Astrocyte (in vitro differentiated cells and primary cell): ENCODE data around the gene AGTRAP. TPM values are rescaled to one million over a fixed set of nuclear protein-coding genes. Genes with fewer than 3 reads are reported as not detected.

Experiments used
- DNase-seq: peaks from one replicate; pipeline ENCODE4 v3.0.0-alpha.2; 2010; ENCODE audit warnings: low read depth
- FAIRE-seq: peaks from 2 replicates; lab custom pipeline; 2011; peaks lifted over from hg19 to GRCh38; lab: Jason Lieb, UNC
- H2AFZ ChIP-seq: 2 replicates; pipeline ENCODE4 v1.6.0; 2012; ENCODE audit warnings: low read depth, low read length, inconsistent platforms
- H3K27ac ChIP-seq: 2 replicates; pipeline ENCODE4 v1.5.1; 2011; ENCODE audit warnings: low read depth, low read length, inconsistent platforms
- H3K27me3 ChIP-seq: 2 replicates; pipeline ENCODE4 v1.6.0; 2011; ENCODE audit warnings: low read length, inconsistent platforms; ENCODE audit not compliant: insufficient read depth
- H3K36me3 ChIP-seq: 2 replicates; pipeline ENCODE4 v1.5.1; 2011; ENCODE audit warnings: low read length, inconsistent platforms; ENCODE audit not compliant: insufficient read depth
- H3K4me1 ChIP-seq: 2 replicates; pipeline ENCODE4 v1.5.1; 2011; ENCODE audit warnings: low read length, inconsistent platforms; ENCODE audit not compliant: insufficient read depth
- H3K4me2 ChIP-seq: 2 replicates; pipeline ENCODE4 v1.6.0; 2012; ENCODE audit warnings: low read length, inconsistent platforms
- H3K4me3 ChIP-seq: 2 replicates; pipeline ENCODE4 v1.5.1; 2011; ENCODE audit warnings: low read depth, mild to moderate bottlenecking, low read length, inconsistent platforms; ENCODE audit not compliant: insufficient read depth
- H3K79me2 ChIP-seq: 2 replicates; pipeline ENCODE4 v1.6.0; 2012; ENCODE audit warnings: mild to moderate bottlenecking, low read length, inconsistent platforms; ENCODE audit not compliant: insufficient read depth
- H3K9ac ChIP-seq: 2 replicates; pipeline ENCODE4 v1.6.0; 2012; ENCODE audit warnings: mild to moderate bottlenecking, low read length, inconsistent platforms
- H3K9me3 ChIP-seq: 2 replicates; pipeline ENCODE4 v1.5.1; 2012; ENCODE audit warnings: low read depth, mild to moderate bottlenecking, low read length, inconsistent platforms; ENCODE audit not compliant: insufficient read depth
- H4K20me1 ChIP-seq: 2 replicates; pipeline ENCODE4 v1.6.0; 2012; ENCODE audit warnings: low read length, inconsistent platforms; ENCODE audit not compliant: insufficient read depth
- H3K27ac Mint-ChIP-seq: one replicate; pipeline ENCODE4 v1.8.0; 2021; ENCODE audit warnings: mild to moderate bottlenecking, mixed read lengths; ENCODE audit not compliant: unreplicated experiment
- H3K27me3 Mint-ChIP-seq: one replicate; pipeline ENCODE4 v1.8.0; 2021; ENCODE audit warnings: low read depth, mixed read lengths; ENCODE audit not compliant: unreplicated experiment
- H3K36me3 Mint-ChIP-seq: one replicate; pipeline ENCODE4 v1.8.0; 2021; ENCODE audit warnings: low read depth, mixed read lengths; ENCODE audit not compliant: unreplicated experiment
- H3K4me1 Mint-ChIP-seq: one replicate; pipeline ENCODE4 v1.8.0; 2021; ENCODE audit warnings: low read depth, mixed read lengths; ENCODE audit not compliant: unreplicated experiment
- H3K4me3 Mint-ChIP-seq: one replicate; pipeline ENCODE4 v1.8.0; 2021; ENCODE audit warnings: mild to moderate bottlenecking, moderate library complexity, mixed read lengths; ENCODE audit not compliant: unreplicated experiment
- H3K9me3 Mint-ChIP-seq: one replicate; pipeline ENCODE4 v1.8.0; 2021; ENCODE audit warnings: mild to moderate bottlenecking, mixed read lengths; ENCODE audit not compliant: unreplicated experiment
- EZH2 ChIP-seq: IDR thresholded peaks from 2 replicates; pipeline ENCODE4 v1.6.1; 2012; ENCODE audit warnings: mild to moderate bottlenecking, low read length, inconsistent platforms; ENCODE audit not compliant: insufficient read depth
- total RNA-seq: library from RNA; stranded (reverse); gene quantifications from 2 replicates; pipeline ENCODE4 v1.2.1, GENCODE V29; 2021
- TF ChIP-seq, protein P1 (sequence below): IDR thresholded peaks from 2 replicates; pipeline ENCODE4 v1.5.1; 2011; ENCODE audit warnings: low read depth, mild to moderate bottlenecking, inconsistent platforms, low read length, moderate library complexity; ENCODE audit not compliant: insufficient read depth

The AGTRAP gene
- total RNA-seq, 1 donor from 2014 or later, result 38.7 TPM

DNA sequence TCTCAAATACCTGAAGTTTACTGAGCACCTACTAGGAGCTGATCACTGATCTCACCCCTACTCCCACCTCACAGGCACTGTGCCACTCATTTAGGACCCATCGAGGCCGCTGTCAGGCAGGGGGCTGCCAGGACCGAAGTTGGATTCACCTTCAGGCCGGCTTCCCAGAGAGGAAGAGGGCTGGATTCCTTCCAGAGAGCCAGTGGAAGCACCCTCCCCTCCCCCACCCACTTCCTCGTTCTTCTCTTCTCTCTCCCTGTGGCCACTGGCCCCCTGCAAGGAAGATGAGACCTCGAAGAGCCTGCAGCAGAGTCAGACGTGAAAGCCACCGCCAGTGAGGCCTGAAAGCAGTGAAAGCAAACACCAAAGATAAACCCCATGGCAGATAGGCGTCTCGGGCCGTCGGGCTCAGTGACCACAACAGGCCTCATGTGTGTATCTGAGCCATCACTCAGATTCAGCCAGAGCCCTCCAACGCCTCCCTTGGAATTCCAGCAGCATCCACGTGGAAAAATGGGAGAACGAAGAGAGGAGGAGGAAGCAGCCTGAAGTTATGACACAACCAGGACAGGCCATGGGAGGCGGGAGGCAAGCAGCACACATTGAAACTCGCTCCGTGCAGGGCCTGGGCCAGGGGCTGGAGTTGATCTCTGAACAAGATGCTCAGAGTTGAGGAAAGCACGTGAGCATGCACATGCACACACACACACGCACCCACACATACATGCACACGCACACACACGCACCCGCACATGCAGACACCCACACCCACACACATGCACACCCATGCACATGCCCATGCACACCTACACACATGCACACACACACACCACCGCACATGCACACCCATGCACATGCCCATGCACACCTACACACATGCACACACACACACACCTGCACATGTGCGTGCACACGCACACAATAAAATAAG lies 6.2 kb upstream of the AGTRAP start:
- Mint-ChIP-seq H3K9me3 (no peaks in the 10 kb centered on the region), H3K27me3 (peaks cover 4% of the 10 kb centered on the region), H3K4me3 (no peak overlapping the region), H3K36me3 (no peaks in the 10 kb centered on the region), H3K27ac (peak overlapping the region; percentile 88), H3K4me1 (peaks cover 23% of the 10 kb centered on the region)
- Histone ChIP-seq H3K4me2 (peak overlapping the region; percentile 1), H3K79me2 (no peaks in the 10 kb centered on the region), H3K9me3 (no peaks in the 10 kb centered on the region), H3K4me1 (peaks cover 16% of the 10 kb centered on the region), H3K4me3 (no peak overlapping the region), H3K9ac (no peak overlapping the region), H3K27ac (no peak overlapping the region), H2AFZ (peak overlapping the region; percentile 39), H3K36me3 (no peaks in the 10 kb centered on the region), H4K20me1 (no peaks in the 10 kb centered on the region), H3K27me3 (peaks cover 2% of the 10 kb centered on the region)
- no peak for TF ChIP-seq EZH2
- TF ChIP-seq, protein P1, sequence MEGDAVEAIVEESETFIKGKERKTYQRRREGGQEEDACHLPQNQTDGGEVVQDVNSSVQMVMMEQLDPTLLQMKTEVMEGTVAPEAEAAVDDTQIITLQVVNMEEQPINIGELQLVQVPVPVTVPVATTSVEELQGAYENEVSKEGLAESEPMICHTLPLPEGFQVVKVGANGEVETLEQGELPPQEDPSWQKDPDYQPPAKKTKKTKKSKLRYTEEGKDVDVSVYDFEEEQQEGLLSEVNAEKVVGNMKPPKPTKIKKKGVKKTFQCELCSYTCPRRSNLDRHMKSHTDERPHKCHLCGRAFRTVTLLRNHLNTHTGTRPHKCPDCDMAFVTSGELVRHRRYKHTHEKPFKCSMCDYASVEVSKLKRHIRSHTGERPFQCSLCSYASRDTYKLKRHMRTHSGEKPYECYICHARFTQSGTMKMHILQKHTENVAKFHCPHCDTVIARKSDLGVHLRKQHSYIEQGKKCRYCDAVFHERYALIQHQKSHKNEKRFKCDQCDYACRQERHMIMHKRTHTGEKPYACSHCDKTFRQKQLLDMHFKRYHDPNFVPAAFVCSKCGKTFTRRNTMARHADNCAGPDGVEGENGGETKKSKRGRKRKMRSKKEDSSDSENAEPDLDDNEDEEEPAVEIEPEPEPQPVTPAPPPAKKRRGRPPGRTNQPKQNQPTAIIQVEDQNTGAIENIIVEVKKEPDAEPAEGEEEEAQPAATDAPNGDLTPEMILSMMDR, result no peak
- DNase-seq, result no peak
- FAIRE-seq, result no peak

DNA sequence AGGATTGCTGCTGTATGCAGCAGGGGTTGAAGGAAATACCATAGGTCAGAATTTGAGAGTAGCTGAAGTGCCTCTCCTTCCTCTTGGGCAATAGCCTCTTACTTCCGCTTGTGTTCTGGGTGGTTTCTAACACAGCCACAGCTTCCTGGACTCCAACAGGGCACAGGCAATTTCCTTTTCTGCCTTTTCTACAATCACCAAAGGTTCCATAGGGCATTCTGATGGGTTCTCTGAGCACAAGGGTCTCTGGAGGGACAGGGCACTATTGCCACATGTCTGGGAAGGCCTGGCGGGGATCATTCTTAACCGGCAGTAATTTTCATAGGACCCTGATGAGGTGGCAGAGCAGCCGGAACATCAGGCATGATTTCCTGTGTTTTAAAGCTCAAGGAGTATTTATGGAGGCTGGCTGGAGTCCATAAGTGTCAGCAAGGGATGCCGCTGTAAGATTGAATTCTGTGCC lies 5.5 kb upstream of the AGTRAP start:
- TF ChIP-seq, protein P1, result no peak
- TF ChIP-seq EZH2, result no peak

More for the DNA sequence above, 5.5 kb upstream of the AGTRAP start:
- H3K9me3 Mint-ChIP-seq, result no peaks in the 10 kb centered on the region
- Histone ChIP-seq H4K20me1 (no peaks in the 10 kb centered on the region), H3K4me3 (no peak overlapping the region), H3K36me3 (no peaks in the 10 kb centered on the region), H3K79me2 (no peaks in the 10 kb centered on the region), H3K9me3 (no peaks in the 10 kb centered on the region), H2AFZ (peak overlapping the region; percentile 1), H3K4me1 (peaks cover 17% of the 10 kb centered on the region), H3K27ac (no peak overlapping the region), H3K27me3 (no peaks in the 10 kb centered on the region), H3K4me2 (peak overlapping the region; percentile 8), H3K9ac (no peak overlapping the region)
- no peak overlapping the region for H3K4me3 Mint-ChIP-seq
- H3K36me3 Mint-ChIP-seq, result no peaks in the 10 kb centered on the region
- FAIRE-seq (no peak), DNase-seq (no peak)
- H3K4me1 Mint-ChIP-seq, result peaks cover 23% of the 10 kb centered on the region
- no peaks in the 10 kb centered on the region for H3K27me3 Mint-ChIP-seq
- peak overlapping the region; percentile 8 for H3K27ac Mint-ChIP-seq
